HG02588 (cell line): ENCODE results near the gene CDKAL1.
"Not testable (repeated sequence)": the region's sequence is repeated elsewhere in the genome, so short reads cannot be mapped to it uniquely, and the experiment has no call there.

Source experiments
- ATAC-seq: cut with Tn5 transposase; IDR thresholded peaks from one replicate; pipeline ENCODE4 v1.9.1; 2021; ENCODE audit warnings: mild to moderate bottlenecking, moderate library complexity; ENCODE audit not compliant: unreplicated experiment

Gene CDKAL1

GRCh38 chr6:20632696-20633095, 98.4 kb downstream of the CDKAL1 start:
- ATAC-seq: no peak

- ATAC-seq: no peak
These were observed 99.5 kb downstream of the CDKAL1 start for GRCh38 chr6:20633566-20634340.

- no peak for ATAC-seq
These were observed 104.9 kb downstream of the CDKAL1 start for GRCh38 chr6:20639161-20639560.

GRCh38 chr6:20640181-20640580, 105.9 kb downstream of the CDKAL1 start:
- ATAC-seq: no peak

- no peak for ATAC-seq
These were observed 108.2 kb downstream of the CDKAL1 start for GRCh38 chr6:20642441-20642840.

- ATAC-seq: no peak
These were observed 110.6 kb downstream of the CDKAL1 start for GRCh38 chr6:20644667-20645370.

GRCh38 chr6:20645572-20645971, 111.3 kb downstream of the CDKAL1 start:
- not testable (repeated sequence) for ATAC-seq

- no peak for ATAC-seq
These were observed 113.3 kb downstream of the CDKAL1 start for GRCh38 chr6:20647585-20647984.

GRCh38 chr6:20649696-20650470, 115.6 kb downstream of the CDKAL1 start:
- ATAC-seq: not testable (repeated sequence)

- ATAC-seq: no peak
These were observed 118.2 kb downstream of the CDKAL1 start for GRCh38 chr6:20652299-20653084.

- no peak for ATAC-seq
These were observed 118.8 kb downstream of the CDKAL1 start for GRCh38 chr6:20653085-20653479.

- ATAC-seq: no peak
These were observed 121.1 kb downstream of the CDKAL1 start for GRCh38 chr6:20655317-20655716.

GRCh38 chr6:20657274-20657800, 123.1 kb downstream of the CDKAL1 start:
- no peak for ATAC-seq

- no peak for ATAC-seq
These were observed 123.8 kb downstream of the CDKAL1 start for GRCh38 chr6:20658053-20658452.

- ATAC-seq: no peak
These were observed 124.3 kb downstream of the CDKAL1 start for GRCh38 chr6:20658516-20658915.

- no peak for ATAC-seq
These were observed 126.3 kb downstream of the CDKAL1 start for GRCh38 chr6:20660534-20660933.

GRCh38 chr6:20661721-20662120, 127.5 kb downstream of the CDKAL1 start:
- no peak for ATAC-seq

GRCh38 chr6:20664250-20664649, 130.0 kb downstream of the CDKAL1 start:
- ATAC-seq: no peak

GRCh38 chr6:20665290-20665689, 131.0 kb downstream of the CDKAL1 start:
- no peak for ATAC-seq

- ATAC-seq: peak; percentile 92
These were observed 135.5 kb downstream of the CDKAL1 start for GRCh38 chr6:20669571-20670314.
